Esophagus squamous epithelium (tissue), 4 donors: ENCODE results near the gene DAB1.

ENCODE experiments used
- POLR2A ChIP-seq, 4 donors: fragments of 450-650 bp; IDR thresholded peaks; one replicate each; pipeline ENCODE4 v1.6.1; 2017; ENCODE audit warnings: antibody characterized with exemption in 4 of 4, mild to moderate bottlenecking in 4 of 4, moderate library complexity in 3 of 4
- TF ChIP-seq, protein P1 (sequence below), 6 experiments: fragments of 450-650 bp in 4 of 6; fragments of 200-600 bp in 2 of 6; sonication (generic) in 2 of 6; IDR thresholded peaks; one replicate each; pipeline ENCODE4 v1.5.1; 2016 to 2019; ENCODE audit warnings: antibody characterized with exemption in 6 of 6, mild to moderate bottlenecking in 4 of 6, moderate library complexity in 4 of 6

DNA sequence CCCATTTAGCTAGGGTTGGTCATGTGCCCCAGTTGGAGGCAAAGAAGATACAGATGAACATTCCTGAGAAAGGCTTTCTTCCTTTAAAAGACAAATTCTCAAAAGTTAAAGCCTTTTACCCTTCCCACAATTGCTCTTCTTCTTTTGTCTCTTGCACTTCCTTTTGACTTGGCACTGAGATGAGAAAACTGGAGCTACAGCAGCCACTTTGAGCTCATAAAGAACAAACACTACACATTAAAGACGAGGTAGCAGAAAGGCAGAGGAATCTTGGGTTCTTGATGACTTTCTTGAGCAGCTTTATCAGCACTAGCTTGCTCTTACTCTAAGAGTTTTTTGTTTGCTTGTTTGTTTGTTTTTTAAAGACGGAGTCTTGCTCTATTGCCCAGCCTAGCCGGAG lies 92.2 kb downstream of the DAB1 start:
- TF ChIP-seq, protein P1, sequence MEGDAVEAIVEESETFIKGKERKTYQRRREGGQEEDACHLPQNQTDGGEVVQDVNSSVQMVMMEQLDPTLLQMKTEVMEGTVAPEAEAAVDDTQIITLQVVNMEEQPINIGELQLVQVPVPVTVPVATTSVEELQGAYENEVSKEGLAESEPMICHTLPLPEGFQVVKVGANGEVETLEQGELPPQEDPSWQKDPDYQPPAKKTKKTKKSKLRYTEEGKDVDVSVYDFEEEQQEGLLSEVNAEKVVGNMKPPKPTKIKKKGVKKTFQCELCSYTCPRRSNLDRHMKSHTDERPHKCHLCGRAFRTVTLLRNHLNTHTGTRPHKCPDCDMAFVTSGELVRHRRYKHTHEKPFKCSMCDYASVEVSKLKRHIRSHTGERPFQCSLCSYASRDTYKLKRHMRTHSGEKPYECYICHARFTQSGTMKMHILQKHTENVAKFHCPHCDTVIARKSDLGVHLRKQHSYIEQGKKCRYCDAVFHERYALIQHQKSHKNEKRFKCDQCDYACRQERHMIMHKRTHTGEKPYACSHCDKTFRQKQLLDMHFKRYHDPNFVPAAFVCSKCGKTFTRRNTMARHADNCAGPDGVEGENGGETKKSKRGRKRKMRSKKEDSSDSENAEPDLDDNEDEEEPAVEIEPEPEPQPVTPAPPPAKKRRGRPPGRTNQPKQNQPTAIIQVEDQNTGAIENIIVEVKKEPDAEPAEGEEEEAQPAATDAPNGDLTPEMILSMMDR (IDR thresholded peaks at IDR 0.05), result no peak
- TF ChIP-seq POLR2A (IDR thresholded peaks at IDR 0.05), result no peak
